Smooth muscle cell (in vitro differentiated cells): ENCODE measurements around the gene KRTAP5-5. TPM values are rescaled to one million over a fixed set of nuclear protein-coding genes. Genes with fewer than 3 reads are reported as not detected.

Experiments used
- DNase-seq: peaks from one replicate; lab custom pipeline; 2025; ENCODE audit not compliant: unreplicated experiment; lab: John Stamatoyannopoulos, UW
- H2AFZ ChIP-seq: fragments of 200-600 bp; sonication (generic); 2 replicates; pipeline ENCODE4 v1.6.0; 2016; ENCODE audit warnings: antibody characterized with exemption, low read depth, mild to moderate bottlenecking
- H3F3A ChIP-seq: fragments of 200-600 bp; sonication (generic); 2 replicates; pipeline ENCODE4 v1.6.0; 2017; ENCODE audit warnings: antibody characterized with exemption, low read depth
- H3K27ac ChIP-seq: fragments of 200-600 bp; sonication (generic); 2 replicates; pipeline ENCODE4 v1.5.1; 2016; ENCODE audit warnings: low read depth, mild to moderate bottlenecking
- H3K27me3 ChIP-seq: fragments of 200-600 bp; sonication (generic); 2 replicates; pipeline ENCODE4 v1.6.1; 2016; ENCODE audit warnings: low read depth, mild to moderate bottlenecking
- H3K36me3 ChIP-seq: fragments of 200-600 bp; sonication (generic); 2 replicates; pipeline ENCODE4 v1.5.1; 2016; ENCODE audit warnings: low read depth
- H3K4me1 ChIP-seq: fragments of 200-600 bp; sonication (generic); 2 replicates; pipeline ENCODE4 v1.5.1; 2016; ENCODE audit warnings: low read depth
- H3K4me2 ChIP-seq: fragments of 200-600 bp; sonication (generic); 2 replicates; pipeline ENCODE4 v1.6.0; 2016; ENCODE audit warnings: mild to moderate bottlenecking
- H3K4me3 ChIP-seq: fragments of 200-600 bp; sonication (generic); 2 replicates; pipeline ENCODE4 v1.5.1; 2016; ENCODE audit warnings: mild to moderate bottlenecking
- H3K79me2 ChIP-seq: fragments of 200-600 bp; sonication (generic); 2 replicates; pipeline ENCODE4 v1.6.0; 2016; ENCODE audit warnings: low read depth, mild to moderate bottlenecking
- H3K9ac ChIP-seq: fragments of 200-600 bp; sonication (generic); 2 replicates; pipeline ENCODE4 v1.6.0; 2016; ENCODE audit warnings: low read depth
- H3K9me3 ChIP-seq: fragments of 200-600 bp; sonication (generic); replicated peaks from 2 replicates; pipeline ENCODE4 v1.5.1; 2016; ENCODE audit warnings: low read depth
- H4K20me1 ChIP-seq: fragments of 200-600 bp; sonication (generic); 2 replicates; pipeline ENCODE4 v1.6.0; 2016; ENCODE audit warnings: low read depth
- CTCF ChIP-seq: fragments of 200-600 bp; sonication (generic); IDR thresholded peaks from 2 replicates; pipeline ENCODE4 v1.5.1; 2017; ENCODE audit warnings: borderline replicate concordance, mild to moderate bottlenecking, antibody characterized with exemption; ENCODE audit not compliant: insufficient read depth, poor library complexity, severe bottlenecking
- WGBS: methylation state at CpG from one replicate; pipeline ENCODE4 v1.1.7; 2016; ENCODE audit warnings: low lambda C conversion rate; 5-methylcytosine and 5-hydroxymethylcytosine counted together
- polyA plus RNA-seq: library from polyadenylated mRNA; unstranded; fragments of >200 nt; fragmentation: Nextera tagmentation; extraction: Ambion mirVana; gene quantifications from 2 replicates; pipeline ENCODE4 v1.2.1, GENCODE V29; 2016
- total RNA-seq: library from RNA; depleted of rRNA; stranded (reverse); fragments of >200 nt; gene quantifications from 2 replicates; pipeline ENCODE4 v1.2.3, GENCODE V29; 2014

KRTAP5-5 gene
- total and polyA plus RNA-seq, 2 experiments from 2014 or later, result not detected

DNA sequence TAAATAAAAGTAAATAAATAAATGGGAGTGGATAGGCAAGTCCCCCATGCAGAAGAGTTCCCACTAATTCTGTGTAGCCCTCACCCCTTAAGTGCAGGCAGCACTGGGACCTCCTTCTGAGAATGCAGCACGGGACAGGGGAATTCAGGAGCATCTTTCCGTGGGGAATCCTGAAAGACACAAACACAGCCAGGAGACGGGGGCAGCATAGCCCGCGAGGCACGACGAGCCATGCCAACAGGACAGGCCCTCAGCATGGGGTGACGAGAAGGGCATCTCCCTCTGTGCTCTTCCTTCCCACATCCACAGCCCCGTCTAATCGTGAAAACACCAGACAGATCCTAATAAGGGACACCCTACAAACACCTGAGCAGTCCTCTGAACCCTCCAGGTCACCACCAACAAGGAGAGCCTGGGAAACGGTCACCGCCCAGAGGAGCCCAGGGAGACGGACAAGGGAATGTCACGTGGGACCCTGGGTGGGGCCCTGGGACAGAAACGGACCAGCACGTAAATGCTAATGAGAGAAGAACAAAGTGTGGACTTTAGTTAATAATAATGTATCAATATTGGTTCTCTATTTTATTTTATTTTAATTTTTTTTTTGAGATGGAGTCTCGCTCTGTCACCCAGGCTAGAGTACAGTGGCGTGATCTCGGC is 6.8 kb downstream of the KRTAP5-5 start:
- H3K36me3 ChIP-seq, result no peaks in the 10 kb centered on the region
- H3K27ac ChIP-seq, result no peak overlapping the region
- DNase-seq, result no peak
- no peaks in the 10 kb centered on the region for H3F3A ChIP-seq
- no peak overlapping the region for H3K4me3 ChIP-seq
- H3K4me1 ChIP-seq, result no peaks in the 10 kb centered on the region
- no peaks in the 10 kb centered on the region for H4K20me1 ChIP-seq
- H3K9ac ChIP-seq, result no peak overlapping the region
- H3K27me3 ChIP-seq, result peaks cover 19% of the 10 kb centered on the region
- TF ChIP-seq CTCF, result no peak
- 86% methylated on average over 16 of the region's 19 CpGs for WGBS
- H3K79me2 ChIP-seq, result no peaks in the 10 kb centered on the region
- no peak overlapping the region for H2AFZ ChIP-seq
- H3K4me2 ChIP-seq, result no peak overlapping the region
- no peaks in the 10 kb centered on the region for H3K9me3 ChIP-seq

GRCh38 chr11:1637628-1638027 is 8.1 kb downstream of the KRTAP5-5 start:
- no peaks in the 10 kb centered on the region for H3F3A ChIP-seq
- H3K36me3 ChIP-seq, result no peaks in the 10 kb centered on the region
- no peaks in the 10 kb centered on the region for H3K79me2 ChIP-seq
- no peak overlapping the region for H2AFZ ChIP-seq
- H3K9me3 ChIP-seq, result no peaks in the 10 kb centered on the region
- WGBS, result 82% methylated on average over 2 of the region's 2 CpGs
- no peak for TF ChIP-seq CTCF
- no peak overlapping the region for H3K4me3 ChIP-seq
- H3K27ac ChIP-seq, result no peak overlapping the region
- no peaks in the 10 kb centered on the region for H3K4me1 ChIP-seq
- H3K9ac ChIP-seq, result no peak overlapping the region
- no peak overlapping the region for H3K4me2 ChIP-seq
- peaks cover 6% of the 10 kb centered on the region for H3K27me3 ChIP-seq
- no peaks in the 10 kb centered on the region for H4K20me1 ChIP-seq
- no peak for DNase-seq

GRCh38 chr11:1638344-1638743 is 8.8 kb downstream of the KRTAP5-5 start:
- Histone ChIP-seq H2AFZ (no peak overlapping the region), H3F3A (no peaks in the 10 kb centered on the region), H3K79me2 (no peaks in the 10 kb centered on the region), H3K27me3 (peaks cover 5% of the 10 kb centered on the region), H3K9ac (no peak overlapping the region), H3K9me3 (no peaks in the 10 kb centered on the region), H3K27ac (no peak overlapping the region), H3K4me3 (no peak overlapping the region), H3K36me3 (no peaks in the 10 kb centered on the region), H4K20me1 (no peaks in the 10 kb centered on the region), H3K4me1 (no peaks in the 10 kb centered on the region), H3K4me2 (no peak overlapping the region)
- TF ChIP-seq CTCF, result no peak
- DNase-seq, result no peak
- 89% methylated on average over 8 of the region's 8 CpGs for WGBS

DNA sequence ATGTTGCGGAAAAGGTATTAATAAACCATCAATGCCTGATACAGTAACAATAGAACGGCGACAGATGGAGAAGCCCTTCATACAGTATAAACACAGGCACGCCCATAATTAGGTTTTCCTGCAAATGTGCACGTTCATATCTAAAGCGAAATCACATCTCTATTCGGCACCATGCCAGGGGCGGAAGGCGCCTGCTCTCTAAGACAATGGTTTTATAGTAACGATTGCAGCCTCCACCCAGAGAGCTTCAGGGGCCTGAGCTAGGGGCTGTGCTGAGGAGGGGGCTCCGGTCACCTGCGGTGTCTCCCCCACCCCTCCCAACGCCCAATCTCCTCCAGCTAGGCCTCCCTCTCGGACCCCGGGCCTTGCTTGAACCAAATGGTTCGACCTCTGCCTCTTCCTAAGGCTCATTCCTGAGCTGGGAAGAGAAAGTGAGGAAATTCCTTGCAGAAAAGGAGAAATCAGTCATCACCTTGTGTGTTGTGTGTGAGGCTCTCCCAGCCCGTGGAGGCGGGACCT is 9.6 kb downstream of the KRTAP5-5 start:
- Histone ChIP-seq H3K4me1 (no peaks in the 10 kb centered on the region), H3K4me2 (no peak overlapping the region), H3F3A (no peaks in the 10 kb centered on the region), H3K79me2 (no peaks in the 10 kb centered on the region), H3K36me3 (no peaks in the 10 kb centered on the region), H3K4me3 (no peak overlapping the region), H3K27me3 (peaks cover 5% of the 10 kb centered on the region), H2AFZ (no peak overlapping the region), H4K20me1 (no peaks in the 10 kb centered on the region), H3K9me3 (no peaks in the 10 kb centered on the region), H3K27ac (no peak overlapping the region), H3K9ac (no peak overlapping the region)
- WGBS, result 88% methylated on average over 18 of the region's 18 CpGs
- no peak for TF ChIP-seq CTCF
- no peak for DNase-seq
